ENCODE data around the gene EXPH5.

EXPH5 gene

DNA sequence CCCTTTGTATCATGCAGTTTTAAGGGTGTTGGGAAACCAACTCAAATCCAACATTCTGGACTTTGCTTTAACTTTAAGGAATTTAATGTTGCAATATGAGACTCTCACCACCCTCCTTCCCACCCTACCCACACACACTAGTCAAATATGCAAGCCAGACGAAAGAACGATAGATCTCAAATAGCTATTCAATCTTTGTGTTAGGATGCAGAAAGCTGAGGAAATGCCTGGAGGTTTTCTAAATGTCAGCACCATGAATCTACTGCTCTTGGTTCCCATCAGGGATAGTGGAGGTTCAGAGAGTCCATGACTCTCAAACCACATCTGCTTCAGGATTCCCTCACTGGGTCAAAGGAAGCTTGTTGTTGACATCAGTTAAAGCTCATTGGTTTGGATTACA, 33.7 kb downstream of the EXPH5 start:
- DNase-seq = no peak

DNA sequence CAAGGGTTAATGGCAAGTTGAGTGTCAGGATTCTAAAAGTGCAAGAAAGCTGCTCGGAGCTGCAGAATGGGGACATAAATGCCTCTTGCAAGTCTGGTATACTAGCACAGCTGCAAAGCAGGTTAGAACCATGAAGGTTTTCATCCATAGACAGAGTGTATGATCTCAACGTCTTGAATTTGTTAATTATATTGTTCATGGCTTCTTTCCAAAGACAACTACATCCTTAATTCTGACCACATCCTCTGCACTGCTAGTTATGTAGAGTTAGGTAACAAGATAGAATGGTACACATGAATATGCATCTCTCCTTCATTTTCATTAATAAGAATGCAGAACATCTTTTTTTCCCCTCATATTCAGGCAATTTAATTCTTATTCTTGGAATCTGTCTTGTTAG, 34.2 kb downstream of the EXPH5 start:
- DNase-seq = no peak

DNA sequence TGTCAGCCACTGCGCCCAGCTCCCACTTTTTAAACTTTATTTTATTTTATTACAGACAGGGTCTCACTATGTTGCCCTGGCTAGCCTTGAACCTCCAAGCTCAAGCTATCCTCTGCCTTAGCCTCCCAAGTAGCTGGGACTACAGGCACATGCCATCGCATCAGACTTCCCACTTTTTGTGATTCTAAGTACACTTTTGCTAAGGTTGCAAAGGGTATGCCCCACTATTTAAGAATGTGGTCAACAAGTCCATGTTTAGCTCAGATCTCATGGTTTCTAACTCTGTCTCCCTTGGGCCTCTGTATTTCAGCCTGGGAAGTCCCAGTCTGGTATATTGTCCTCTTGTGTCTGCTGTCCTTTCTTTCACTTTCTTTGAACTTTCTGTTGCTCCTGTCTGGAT, 35.3 kb downstream of the EXPH5 start:
- no peak for DNase-seq

DNA sequence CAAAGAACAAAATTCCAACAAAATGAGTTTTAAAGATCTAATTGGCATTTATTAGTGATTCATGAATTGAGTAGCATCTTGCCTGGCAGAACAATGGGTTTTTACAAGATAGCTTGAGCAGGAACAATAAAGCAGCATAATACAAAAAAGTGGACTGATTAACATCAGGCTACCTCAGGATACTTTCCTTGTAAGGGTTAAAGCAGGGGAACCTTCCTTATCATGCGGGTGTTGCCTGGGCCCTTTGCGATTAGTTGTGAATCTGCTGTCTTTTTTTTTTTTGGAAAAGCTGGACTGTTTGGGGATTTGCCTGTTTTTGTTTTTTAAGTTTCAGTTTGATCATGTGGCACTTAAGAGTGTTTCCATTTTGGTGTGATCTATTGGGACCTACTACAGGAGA, 37.5 kb downstream of the EXPH5 start:
- no peak for DNase-seq

DNA sequence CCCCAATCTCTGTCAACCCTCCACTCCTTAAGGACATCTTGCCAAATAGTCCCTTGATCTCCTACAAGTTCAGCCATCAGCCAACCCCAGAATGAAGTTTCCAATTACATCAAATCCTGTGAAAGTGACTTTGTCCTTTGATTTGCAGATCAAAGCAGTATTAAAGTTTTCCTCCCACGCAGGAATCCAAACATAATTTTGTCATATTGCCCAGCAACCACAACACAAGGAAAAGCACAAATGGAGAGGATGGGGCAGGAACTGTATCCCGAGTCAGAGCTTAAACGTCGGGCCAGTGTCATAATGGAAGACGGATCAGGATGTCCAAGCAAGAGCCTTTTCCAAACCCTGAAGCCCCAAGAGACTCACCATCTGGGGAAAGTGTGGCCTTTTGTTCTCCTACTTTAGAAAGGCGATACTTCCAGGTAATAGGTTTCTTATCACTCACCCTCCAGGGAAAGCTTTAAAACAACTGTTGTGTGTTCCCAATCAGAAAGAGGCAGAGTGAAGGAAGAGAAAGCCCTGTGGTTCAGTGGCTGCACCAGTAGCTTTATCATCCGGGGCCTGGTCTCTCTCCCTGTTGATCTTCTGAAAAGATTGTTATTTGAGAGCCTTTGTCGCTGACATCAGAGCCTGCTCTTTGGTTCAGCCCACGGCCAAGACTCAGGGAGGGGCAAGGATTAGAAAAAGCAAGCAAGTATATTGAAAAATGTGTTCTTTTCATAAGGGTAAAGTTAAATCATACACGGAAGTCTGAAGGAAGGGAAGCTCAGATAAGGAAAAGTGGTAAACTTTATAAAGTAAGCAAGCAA, 41.7 kb downstream of the EXPH5 start:
- DNase-seq = peak; percentile 35

DNA sequence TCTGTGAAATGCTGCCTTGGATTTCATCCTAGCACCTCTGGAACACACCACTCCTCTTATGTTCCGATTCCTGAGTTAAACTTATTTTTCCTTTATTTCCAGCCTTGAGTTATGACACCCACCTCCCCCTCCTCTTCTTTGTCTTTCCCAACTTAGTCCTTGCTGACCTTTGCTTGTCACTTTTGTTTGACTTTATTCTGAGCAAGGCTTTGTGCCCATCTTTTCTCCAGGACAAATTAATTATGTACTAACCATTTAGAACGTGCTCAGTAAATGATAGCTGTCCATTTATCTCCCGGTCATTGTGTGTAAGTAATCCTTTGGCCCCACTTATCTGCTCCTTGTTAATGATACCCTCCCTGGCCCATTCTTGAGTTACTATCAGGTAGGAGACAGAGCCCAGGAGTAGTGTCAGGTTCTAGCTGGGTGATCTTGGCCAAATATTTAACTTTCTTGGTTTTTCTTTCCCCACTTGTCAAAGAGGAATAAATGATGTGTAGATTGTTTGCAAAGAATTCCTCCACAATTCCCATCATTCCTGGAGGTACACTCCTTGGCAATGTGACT, 44.2 kb downstream of the EXPH5 start:
- no peak for DNase-seq

DNA sequence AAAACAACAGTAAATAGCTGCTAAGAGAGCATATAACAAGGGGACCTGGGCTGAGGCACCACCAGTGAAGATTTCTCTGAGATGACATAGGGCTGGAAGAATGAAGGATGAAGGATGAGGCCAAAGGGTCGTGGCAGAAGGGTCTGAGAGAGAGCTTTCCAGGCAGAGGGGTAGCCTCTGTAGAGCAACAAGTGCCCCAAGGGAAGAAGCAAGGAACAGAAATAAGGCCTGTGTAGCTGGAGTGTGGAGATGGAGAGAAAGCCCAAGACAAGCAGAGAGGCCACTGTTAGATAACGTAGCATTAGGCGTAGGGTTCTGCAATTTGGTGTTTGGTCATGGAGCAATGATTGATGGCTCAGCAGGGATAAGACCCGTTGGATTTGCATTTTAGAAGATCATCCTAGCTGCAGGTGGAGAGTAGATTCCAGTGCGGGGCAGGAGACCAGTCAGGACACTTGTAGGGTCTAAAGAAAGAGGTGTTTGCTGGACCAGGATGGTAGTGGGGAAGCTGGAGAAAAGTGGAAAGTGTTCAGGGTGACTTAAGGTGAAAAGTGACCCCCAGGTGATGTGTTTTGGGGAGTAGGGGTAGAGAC, 47.6 kb downstream of the EXPH5 start:
- DNase-seq = no peak

DNA sequence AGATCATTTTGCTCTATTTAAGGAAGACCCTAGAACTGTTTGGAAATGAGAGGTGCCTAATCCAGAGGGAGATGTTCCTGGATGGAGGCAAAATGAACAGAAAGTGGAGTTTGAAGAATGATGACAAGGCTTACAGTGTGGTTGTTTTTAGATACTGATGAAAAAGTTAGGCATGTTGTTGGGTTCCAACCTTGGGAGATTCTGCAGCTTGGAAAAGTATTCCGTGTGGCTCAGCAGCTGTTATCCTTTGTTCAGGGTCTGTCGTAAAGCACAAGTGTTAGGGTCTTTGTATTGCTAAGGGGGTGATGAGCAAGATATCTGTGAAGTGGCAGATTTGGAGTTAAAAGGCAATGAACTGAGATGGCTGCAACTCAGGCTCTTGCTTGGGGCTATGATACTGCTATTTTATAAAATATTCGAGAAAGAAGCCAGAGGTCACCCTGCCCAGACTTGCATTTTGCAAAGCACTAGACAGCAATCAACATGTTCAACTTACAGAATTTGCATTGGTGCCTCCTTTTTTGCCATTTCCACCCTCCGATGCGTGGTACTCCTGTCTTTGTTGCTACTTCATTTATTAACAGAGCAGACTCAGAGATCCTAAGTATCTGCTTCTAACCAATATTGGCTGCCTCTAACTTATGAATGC, 50.1 kb downstream of the EXPH5 start:
- no peak for DNase-seq

DNA sequence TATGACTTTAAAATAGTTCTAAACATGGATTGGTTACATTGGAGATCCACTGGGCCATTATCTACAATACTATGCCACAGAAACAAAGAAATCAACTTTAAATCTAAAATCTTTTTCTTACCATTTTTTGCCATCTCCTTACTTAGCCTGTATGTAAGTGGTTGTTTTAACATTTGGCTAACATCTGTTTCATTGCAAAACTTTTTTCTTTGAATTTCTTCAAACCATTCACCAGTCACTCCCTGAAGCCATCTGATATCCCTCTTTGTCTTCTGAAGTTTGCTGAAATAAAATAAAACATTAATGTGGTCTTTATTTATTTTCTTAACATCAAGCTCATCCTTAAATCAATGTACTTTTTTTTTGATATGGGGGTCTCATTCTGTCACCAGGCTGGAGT, 52.0 kb downstream of the EXPH5 start:
- no peak for DNase-seq

DNA sequence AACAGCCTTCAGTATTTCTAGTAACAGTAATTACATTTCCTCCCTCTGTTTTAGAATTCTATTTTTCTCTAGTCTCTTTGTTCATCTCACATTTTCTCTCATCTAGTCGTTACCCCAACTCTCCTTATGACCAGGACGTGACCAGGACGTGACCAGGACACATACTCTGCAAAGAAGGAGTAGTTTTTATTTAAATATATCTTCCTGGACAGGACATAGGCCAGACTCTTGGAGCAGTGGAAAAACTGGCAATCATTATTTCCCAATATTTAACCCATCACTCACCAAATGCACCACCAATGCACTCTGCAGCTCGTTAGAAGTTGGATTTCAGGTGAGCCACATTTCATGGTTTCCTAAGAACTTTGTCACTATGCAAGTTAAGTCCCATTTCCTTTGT, 55.1 kb downstream of the EXPH5 start:
- DNase-seq = no peak

DNA sequence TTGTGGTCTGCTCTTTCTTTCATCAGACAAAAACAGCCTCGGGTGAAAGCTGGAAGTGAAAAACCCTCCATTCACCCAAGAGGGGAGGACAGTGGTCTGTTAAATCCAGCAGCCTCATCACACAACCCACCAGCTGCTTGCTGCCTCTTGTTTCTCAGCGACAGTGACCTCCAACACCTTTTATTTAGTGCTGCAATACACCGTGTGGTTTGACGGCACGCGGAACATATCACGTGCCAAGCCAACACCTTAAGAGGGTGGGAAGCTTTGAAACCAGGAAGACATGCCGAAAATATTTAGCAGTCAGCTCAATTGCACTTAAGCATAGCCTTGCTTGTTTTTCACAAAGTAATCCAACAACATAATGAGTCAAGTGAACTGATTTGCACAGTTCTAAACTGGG, 55.5 kb downstream of the EXPH5 start:
- no peak for DNase-seq

DNA sequence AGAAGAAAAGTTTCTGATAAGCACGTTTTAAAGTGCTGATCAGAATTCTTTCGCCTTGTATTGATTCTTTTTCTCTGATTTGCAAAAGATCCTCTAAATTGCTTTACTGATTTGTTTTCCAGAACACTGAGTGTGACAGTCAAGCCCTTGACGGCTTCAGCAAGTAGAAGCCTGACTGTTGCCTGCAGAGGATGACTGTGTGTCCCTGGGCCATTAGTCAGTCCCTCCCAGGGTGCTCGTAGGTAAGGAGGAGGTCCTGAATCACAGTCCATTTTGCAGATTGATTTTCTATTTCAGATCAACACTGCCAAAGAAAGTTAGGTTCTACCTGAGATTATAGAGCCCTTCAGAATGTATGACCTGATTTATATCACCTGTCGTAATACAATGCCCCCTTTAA, 56.8 kb downstream of the EXPH5 start:
- no peak for DNase-seq

DNA sequence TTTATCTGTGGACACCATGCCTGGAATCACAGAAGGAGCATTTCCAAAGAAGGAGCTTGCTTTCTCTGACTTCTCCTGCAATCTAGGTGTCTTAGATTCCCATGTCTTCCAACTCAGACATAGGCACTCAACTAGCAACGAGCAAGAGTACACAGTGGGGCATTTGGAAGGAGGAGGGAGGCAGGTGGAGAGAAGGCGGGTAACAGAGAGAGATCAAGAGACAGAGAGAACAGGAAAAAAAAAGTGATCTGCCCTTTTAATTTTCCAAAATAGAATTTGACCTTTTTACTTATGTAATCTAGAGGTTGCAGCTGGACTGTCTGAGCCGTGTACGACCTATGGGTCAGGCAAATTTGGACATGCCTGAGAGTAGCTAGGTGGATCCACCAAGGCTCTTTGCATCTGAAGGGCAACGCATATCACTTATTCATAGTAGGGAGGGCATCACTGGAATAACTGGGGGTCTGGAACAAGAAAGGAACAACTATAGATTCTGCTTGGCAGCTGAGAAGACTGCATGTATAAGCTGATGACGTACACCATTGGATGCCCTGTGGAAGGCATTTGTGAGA, 58.1 kb downstream of the EXPH5 start:
- DNase-seq = no peak

DNA sequence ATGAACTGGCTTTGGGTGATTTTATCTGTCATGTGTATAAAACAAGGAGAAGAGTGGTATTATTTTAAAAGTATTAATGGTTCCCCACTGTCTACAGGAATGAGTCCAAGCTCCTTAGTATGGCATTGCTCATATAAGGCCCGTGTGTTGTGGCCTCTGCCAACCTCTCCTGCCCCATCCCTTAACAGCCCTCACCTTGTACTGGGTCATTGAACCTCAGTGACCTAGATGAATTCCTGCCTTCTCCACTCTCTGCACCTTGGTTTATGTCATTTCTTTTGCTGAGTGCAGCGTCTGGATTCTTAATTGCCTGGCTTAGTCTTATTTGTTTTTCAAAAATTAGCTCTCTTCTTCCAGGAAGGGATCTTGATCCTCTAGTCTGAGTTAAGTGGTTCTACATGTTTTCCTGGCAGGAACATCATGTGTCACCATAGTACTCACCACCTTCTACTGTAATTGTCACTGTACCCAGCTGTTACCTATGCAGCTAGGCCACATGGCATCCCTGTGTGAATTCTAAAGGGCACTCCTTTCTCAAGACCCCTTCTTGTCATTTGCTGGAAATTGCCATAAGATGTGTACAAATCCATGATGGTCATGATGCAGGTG, 59.2 kb downstream of the EXPH5 start:
- peak; percentile 41 for DNase-seq

DNA sequence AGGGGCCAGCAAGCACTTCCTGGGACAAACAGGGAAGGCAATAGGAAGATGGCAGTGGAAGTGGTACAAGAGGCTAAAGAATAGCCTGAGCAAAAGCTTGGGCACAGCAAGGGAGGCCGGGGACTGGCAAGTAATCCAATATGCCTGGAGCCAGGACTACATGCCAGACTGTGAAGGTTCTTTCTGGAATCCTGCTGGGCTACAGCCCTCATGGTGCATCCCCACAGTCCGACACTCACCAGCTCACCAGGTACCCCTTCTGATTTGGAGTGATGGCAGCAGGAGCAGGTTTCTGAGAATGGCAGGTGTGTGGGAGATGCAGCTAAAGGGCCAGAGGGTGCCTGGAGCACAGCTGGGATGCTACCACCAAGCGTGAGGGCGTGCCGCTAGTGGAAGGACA, 63.1 kb downstream of the EXPH5 start:
- DNase-seq = no peak

DNA sequence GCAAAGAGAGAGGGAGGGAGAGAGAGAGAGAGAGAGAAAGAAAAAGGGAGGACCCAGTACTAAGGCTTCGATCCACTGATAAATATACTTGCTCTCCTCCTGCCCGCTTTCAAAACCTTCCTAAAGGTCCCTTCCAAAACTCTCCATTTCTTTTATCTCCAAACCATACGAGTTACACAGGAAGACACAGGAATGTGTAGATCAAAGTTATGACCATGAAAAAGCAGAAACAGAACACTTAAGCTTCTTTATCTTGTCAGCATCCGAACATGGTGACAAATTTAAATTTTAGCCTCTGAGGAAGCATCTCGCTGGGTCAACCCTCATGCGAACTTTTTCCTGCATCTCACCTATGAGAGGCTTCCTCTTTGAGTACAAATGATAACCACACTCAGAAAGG, 66.2 kb downstream of the EXPH5 start:
- no peak for DNase-seq

DNA sequence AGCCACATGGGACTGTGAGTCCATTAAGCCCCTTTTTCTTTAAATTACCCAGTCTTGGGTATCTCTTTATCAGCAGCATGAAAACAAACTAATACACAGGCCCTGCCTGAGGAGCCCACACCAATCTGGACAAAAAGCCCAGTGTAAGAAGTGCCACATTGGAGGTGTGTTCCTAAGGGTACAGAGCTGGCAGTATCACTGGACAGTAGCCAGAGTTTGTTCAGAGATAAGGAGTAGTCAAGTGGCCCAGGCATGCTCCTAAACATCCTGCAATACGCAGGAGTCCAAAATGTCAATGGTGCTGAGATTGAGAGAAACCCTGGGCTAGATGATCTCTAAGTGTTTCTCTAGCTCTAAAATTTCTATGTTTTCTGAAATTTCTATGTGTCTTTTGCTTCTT, 68.4 kb downstream of the EXPH5 start:
- no peak for DNase-seq

DNA sequence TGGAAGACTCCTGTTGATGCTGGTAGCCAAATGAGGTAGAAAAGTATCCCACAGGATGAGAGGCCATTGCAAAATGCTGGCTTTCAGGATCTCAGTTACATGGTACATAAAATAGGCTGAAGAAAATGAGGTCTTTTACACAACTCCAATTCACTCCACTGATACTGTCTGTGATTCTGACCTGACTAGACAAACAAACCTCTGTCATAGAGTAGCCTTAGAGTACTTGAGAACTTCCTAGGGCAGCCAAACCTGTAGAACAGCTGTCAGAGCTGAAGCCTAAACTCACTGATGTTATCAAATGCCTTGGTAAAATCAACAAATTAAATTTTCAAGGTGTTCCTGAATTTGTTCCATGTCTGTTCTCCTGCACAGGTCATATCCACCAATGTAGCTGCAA, 69.1 kb downstream of the EXPH5 start:
- DNase-seq = no peak

DNA sequence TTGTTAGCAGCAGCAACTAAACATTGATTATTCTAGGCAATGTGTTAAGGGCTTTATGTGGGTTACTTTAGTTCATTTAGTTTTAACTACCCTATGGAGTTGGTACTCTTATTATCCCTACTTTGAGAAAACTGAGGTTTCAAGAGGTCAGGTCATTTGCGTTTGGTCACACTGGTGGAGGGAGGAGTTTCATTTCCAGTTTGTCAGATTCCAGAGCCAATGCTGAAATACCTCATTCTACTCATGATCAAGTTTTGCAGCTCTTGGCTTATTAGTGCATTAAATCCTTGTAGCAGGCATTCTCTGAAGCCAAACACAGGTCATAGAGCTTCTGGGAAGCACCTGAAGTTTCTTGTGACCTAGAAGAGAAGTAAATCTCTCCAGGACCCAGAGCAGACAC, 71.2 kb downstream of the EXPH5 start:
- no peak for DNase-seq

DNA sequence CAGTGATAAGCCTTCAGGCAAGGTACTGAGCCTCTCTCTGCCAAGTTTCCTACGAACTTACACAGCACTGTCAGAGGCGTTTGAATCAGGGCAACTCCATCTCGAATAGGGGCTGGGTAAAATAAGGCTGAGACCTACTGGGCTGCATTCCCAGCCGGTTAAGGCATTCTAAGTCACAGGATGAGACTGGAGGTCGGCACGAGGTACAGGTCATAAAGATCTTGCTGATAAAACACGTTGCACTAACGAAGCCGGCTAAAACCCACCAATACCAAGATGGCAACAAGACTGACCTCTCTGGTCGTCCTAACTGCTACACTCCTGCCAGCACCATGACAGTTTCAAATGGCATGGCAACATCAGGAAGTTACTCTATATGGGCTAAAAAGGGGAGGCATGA, 75.0 kb downstream of the EXPH5 start:
- DNase-seq = no peak

DNA sequence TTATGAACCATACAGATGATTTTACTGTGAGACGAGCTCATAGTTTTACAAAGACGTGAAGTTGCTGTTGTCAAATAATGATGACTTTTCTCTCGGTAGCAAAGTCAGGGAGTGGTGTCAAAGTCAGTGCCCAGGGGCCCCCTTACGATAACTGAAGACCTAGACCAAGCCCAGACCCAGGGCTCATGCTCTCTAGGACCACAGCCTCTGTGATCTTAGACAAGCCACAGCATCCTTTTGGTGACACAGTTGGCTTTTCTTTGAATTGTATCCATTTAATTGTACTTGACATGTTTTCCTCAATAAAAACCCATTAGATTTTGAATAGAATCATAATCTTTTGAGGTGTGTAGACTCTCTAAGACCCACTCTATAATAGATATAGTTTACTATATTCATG, 77.4 kb downstream of the EXPH5 start:
- no peak for DNase-seq

DNA sequence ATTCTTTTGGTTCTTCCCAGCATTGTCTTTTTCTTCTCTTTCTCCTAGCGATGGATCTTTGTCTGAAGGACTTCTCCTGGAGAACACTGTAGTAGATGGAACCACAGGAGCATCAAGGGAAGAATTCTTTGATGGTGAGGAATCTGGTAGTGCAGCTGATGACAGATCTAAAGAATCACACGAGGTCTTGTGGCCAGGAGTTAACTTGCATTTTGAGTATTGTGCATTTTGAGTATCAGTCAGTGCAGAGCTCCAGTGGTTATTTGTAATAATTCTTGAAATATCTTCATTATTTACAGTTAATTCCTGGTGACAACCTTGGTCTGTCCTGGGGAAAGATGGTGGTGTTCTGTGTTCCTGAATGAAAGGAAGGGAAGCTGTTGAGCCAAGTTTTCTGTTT, 80.9 kb downstream of the EXPH5 start:
- no peak for DNase-seq

DNA sequence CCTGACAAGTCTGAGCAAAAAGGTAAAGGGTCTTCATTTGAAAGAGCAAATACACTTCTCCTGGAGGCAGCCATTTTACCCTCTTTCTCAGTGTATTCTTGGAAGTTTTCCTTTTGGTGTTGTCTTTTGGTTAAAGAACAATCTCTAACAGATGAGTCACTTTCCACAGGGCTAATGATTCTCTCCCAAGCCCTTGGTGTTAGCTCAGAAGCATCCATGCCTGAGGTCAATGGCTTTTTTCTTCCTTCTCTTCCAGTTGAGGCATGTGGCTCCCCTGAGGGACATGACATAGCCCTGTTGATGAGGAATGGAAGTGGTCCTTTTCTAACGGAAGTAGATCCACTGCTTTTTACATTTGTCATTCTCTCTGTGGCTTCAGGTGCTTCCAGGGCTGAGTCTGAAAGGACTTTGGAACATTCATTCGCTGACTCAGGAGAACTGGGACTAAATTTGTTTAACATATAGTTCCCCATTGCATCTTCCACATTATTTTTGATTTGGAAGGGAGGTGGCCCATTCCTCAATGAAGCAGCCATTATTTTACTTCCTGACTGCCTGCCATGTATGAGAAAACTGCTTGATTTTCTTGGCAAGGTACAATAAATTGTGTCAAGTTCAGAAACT, 81.6 kb downstream of the EXPH5 start:
- no peak for DNase-seq

Measured in NCI-H2171 treated with DMSO at 0.1 percent for 48 hours (cell line).